Measurements from ENCODE around the gene TGFB2. TPM values are rescaled to one million over a fixed set of nuclear protein-coding genes. Genes with fewer than 3 reads are reported as not detected.
A peak's percentile ranks its signal among the peaks of the same experiment; 100 is the strongest.

Gene TGFB2
- total RNA-seq, 2 experiments from 2014 or later = not detected

DNA sequence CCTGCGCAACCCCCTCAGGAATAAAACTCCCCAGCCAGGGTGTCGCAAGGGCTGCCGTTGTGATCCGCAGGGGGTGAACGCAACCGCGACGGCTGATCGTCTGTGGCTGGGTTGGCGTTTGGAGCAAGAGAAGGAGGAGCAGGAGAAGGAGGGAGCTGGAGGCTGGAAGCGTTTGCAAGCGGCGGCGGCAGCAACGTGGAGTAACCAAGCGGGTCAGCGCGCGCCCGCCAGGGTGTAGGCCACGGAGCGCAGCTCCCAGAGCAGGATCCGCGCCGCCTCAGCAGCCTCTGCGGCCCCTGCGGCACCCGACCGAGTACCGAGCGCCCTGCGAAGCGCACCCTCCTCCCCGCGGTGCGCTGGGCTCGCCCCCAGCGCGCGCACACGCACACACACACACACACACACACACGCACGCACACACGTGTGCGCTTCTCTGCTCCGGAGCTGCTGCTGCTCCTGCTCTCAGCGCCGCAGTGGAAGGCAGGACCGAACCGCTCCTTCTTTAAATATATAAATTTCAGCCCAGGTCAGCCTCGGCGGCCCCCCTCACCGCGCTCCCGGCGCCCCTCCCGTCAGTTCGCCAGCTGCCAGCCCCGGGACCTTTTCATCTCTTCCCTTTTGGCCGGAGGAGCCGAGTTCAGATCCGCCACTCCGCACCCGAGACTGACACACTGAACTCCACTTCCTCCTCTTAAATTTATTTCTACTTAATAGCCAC lies 696 bp downstream of the TGFB2 start:
- POLR2A ChIA-PET = interaction anchor here (1.2 to 1.4 kb wide), 2 partner anchors 61 to 715 kb away, joined by 3 to 4 read pairs; partner anchors contain the start of genes GPATCH2, RRP15 and SPATA17
- Mint-ChIP-seq H3K27ac (no peak overlapping the region), H3K4me3 (no peak overlapping the region)

DNA sequence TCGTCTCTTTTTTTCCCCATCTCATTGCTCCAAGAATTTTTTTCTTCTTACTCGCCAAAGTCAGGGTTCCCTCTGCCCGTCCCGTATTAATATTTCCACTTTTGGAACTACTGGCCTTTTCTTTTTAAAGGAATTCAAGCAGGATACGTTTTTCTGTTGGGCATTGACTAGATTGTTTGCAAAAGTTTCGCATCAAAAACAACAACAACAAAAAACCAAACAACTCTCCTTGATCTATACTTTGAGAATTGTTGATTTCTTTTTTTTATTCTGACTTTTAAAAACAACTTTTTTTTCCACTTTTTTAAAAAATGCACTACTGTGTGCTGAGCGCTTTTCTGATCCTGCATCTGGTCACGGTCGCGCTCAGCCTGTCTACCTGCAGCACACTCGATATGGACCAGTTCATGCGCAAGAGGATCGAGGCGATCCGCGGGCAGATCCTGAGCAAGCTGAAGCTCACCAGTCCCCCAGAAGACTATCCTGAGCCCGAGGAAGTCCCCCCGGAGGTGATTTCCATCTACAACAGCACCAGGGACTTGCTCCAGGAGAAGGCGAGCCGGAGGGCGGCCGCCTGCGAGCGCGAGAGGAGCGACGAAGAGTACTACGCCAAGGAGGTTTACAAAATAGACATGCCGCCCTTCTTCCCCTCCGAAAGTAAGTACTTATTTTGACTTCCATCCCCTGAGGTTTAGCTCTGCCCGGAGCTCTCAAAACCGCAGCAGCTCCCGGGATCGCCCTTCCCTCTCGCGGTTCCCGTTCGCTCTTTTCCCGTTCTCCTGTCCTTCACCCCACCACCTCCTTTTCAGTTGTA lies 1.5 kb downstream of the TGFB2 start:
- Mint-ChIP-seq H3K4me1 (peaks cover 21% of the 10 kb centered on the region), H3K27me3 (peaks cover 50% of the 10 kb centered on the region), H3K27ac (no peak overlapping the region), H3K4me3 (peak overlapping the region; percentile 10), H3K36me3 (ENCODE audit: low read depth) (no peaks in the 10 kb centered on the region), H3K9me3 (no peaks in the 10 kb centered on the region)
- no peak for DNase-seq
- POLR2A ChIA-PET = interaction anchor here (1.4 kb wide), 1 partner anchor 716 kb away, joined by 3 read pairs; the partner anchor contains the start of genes GPATCH2 and SPATA17
- CTCF ChIA-PET = interaction anchor here (0.8 to 1.5 kb wide), 2 partner anchors 11 to 17 kb away, joined by 3 to 4 read pairs; no protein-coding TSS in a partner anchor

More for the DNA sequence above, 696 bp downstream of the TGFB2 start:
- no peaks in the 10 kb centered on the region for H3K36me3 Mint-ChIP-seq (ENCODE audit: low read depth)
- H3K4me1 Mint-ChIP-seq = peaks cover 15% of the 10 kb centered on the region
- peaks cover 46% of the 10 kb centered on the region for H3K27me3 Mint-ChIP-seq
- CTCF ChIA-PET = interaction anchor here (0.7 to 1.5 kb wide), 3 partner anchors 10 to 830 kb away, joined by 3 to 4 read pairs (median 3); no protein-coding TSS in a partner anchor
- H3K9me3 Mint-ChIP-seq = no peaks in the 10 kb centered on the region
- DNase-seq = no peak

DNA sequence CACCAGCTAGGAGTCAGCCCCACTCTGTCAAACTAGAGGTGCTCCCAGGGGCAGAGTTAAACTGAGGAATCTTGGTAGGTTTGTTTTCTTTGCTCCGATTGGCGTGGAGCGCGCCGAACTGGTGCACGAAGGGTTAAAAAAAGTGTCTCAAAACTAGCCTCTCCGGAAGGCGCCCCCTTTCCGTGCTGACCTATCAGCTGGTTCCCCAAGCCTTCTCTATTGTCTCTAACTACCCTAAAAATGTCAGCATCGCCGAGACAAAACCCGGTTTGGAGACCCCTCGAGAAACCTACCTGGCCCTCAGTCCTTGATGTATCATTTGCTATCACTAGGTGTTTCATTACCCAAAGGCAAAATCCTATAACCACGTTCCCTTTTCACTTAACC lies 2.2 kb downstream of the TGFB2 start:
- Mint-ChIP-seq H3K9me3 (no peaks in the 10 kb centered on the region), H3K27me3 (peaks cover 51% of the 10 kb centered on the region), H3K27ac (no peak overlapping the region), H3K4me3 (peak overlapping the region; percentile 10), H3K4me1 (peaks cover 23% of the 10 kb centered on the region), H3K36me3 (ENCODE audit: low read depth) (no peaks in the 10 kb centered on the region)
- no peak for DNase-seq
- CTCF ChIA-PET = no interaction called here
- POLR2A ChIA-PET = no interaction called here

DNA sequence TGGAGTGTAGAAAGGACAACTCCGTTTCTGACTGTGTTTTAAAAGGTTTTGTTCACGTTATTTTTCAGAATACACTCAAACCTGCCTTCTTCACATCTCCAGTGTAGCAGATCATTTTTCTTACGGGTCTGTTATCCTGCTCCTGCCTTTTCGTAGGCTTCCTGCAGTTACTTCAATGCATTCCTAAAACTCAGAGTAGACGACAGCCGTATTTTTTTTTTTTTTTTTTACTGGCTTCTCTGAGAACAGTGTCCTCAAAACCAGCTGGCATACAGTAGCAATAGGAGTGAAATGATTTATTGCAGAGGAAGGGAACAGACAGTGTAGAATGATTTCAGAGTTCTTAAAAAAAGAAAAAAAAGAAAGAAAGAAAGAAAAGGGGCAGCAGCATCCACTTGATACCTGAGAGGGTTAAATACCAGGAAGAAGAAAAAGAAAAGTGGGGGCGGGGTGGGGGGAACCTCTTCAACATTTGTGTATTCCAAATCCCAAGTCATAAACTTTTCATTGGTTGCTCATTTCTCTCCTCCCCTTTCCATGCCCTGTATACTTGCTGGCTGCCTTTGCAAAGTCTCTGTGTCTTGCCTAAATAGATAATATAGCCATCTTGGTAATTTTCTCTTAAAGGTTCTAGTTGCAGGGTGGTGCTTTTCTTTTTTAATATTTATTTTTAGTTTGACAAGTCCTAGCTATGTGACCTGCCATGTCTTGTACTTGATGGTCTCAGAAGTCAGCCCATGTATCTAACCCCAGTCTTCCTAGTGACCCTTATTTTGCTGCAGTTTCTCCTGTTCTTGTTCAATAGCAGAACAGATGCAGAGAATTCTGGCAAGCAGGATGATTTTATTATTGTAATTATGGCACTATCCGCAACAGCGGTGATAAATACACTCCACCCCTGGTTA lies 2.8 kb downstream of the TGFB2 start:
- no peaks in the 10 kb centered on the region for H3K9me3 Mint-ChIP-seq
- ChIA-PET POLR2A (no interaction called here), CTCF (no interaction called here)
- H3K27ac Mint-ChIP-seq = no peak overlapping the region
- peaks cover 23% of the 10 kb centered on the region for H3K4me1 Mint-ChIP-seq
- H3K27me3 Mint-ChIP-seq = peaks cover 56% of the 10 kb centered on the region
- no peak overlapping the region for H3K4me3 Mint-ChIP-seq
- H3K36me3 Mint-ChIP-seq (ENCODE audit: low read depth) = no peaks in the 10 kb centered on the region
- DNase-seq = no peak

DNA sequence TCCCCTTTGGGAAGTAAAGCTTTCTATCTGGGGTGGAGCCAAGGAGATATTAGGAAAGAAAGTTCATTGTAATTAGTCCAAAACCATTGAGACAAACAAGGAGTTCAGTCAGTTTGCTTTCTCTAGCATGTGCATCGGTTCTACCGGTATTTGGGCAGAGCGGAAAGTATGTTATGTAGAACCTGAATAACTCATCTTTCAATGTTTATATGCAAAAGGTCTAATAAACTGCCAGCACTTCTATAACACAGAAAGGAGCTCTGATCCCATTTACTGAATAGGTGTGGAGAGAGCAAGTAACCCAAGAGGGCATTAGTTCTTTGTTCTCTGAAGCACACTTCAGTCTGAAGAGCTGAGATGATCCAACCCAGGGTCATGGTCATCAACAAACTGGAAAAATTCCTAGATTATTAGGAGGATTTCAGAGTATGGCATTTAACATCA lies 3.5 kb downstream of the TGFB2 start:
- CTCF ChIA-PET = no interaction called here
- H3K9me3 Mint-ChIP-seq = no peaks in the 10 kb centered on the region
- no peak overlapping the region for H3K4me3 Mint-ChIP-seq
- no peak for DNase-seq
- H3K4me1 Mint-ChIP-seq = peaks cover 23% of the 10 kb centered on the region
- POLR2A ChIA-PET = no interaction called here
- H3K27me3 Mint-ChIP-seq = peaks cover 54% of the 10 kb centered on the region
- H3K36me3 Mint-ChIP-seq (ENCODE audit: low read depth) = no peaks in the 10 kb centered on the region
- no peak overlapping the region for H3K27ac Mint-ChIP-seq

DNA sequence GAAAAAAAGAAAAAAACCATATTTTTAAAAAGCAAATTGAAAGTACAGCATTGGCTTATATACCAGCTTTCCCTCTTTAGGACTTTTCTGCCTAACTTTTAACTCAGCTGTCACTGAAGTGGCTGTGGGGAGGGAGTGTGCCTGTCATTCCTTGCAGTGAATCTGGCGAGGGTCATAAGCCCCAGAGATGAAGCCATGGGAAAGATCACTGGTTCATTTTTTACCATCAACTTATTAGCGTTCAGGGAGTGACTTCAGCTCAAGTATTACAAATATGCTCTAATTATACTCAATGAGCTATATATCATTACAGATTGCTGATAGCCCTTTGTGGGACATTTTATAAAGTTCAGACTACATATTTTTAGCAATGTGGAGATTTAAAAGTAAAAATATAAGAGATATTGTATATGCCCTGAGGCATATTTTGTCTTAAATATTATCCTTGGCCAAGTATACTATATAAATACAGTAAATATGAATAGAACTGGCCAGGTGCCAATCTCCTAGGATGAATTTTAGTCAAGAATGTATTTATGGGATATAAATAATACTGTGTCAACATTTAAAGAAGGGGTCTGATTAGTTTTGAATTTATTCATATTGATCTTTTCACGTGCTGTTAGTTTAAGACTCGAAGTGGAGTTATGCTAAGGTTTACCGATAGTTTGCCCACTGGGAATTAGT lies 4.4 kb downstream of the TGFB2 start:
- POLR2A ChIA-PET = no interaction called here
- Mint-ChIP-seq H3K27ac (no peak overlapping the region), H3K27me3 (peaks cover 54% of the 10 kb centered on the region), H3K4me3 (no peak overlapping the region), H3K4me1 (peaks cover 23% of the 10 kb centered on the region), H3K36me3 (ENCODE audit: low read depth) (no peaks in the 10 kb centered on the region), H3K9me3 (no peaks in the 10 kb centered on the region)
- DNase-seq = no peak
- CTCF ChIA-PET = no interaction called here

DNA sequence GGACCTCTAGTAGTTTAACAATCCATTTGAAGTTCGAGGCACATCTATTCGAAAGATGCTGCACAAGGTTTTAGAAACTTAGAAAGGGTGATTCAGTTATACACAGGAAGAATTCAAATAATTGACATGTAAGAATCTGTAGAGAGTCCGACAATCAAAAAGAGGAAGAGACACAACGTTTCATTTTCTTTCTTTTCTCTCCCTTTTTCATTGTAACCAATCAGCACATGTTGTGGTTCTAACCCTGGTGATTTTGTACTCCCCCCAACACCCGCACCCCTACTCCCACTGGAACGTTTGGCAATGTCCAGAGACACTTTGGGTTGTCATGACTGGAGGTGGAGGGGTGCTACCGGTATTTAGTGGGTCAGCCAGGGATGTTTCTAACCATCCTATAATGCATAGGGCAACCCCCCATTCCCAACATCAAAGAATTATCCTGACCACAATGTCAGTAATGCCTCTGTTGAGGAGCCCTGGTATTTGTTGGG lies 4.9 kb downstream of the TGFB2 start:
- Mint-ChIP-seq H3K27ac (no peak overlapping the region), H3K4me3 (no peak overlapping the region), H3K36me3 (ENCODE audit: low read depth) (no peaks in the 10 kb centered on the region), H3K4me1 (peaks cover 23% of the 10 kb centered on the region), H3K9me3 (no peaks in the 10 kb centered on the region), H3K27me3 (peaks cover 54% of the 10 kb centered on the region)
- POLR2A ChIA-PET = no interaction called here
- CTCF ChIA-PET = no interaction called here
- no peak for DNase-seq

DNA sequence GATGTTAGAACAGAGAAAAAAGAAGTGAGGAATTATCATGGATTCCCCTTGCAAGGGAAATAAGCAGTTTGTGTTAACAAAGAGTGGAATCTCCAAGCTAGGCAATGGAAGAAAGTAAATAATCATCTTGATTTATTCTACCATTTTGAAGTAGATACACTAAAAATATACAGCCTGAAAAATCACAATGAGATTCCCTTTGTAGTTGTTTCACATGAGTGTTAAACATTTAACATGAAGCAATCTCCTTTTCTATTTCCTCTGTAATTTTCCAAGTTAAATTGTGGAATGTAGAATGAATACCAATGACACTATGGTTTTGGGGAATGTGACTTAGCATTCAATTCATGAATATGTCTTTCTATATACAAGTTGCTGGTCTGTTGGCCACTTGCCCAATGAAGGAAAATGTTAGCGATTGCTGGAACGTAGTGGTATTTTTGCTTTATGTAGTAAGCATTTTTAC lies 5.7 kb downstream of the TGFB2 start:
- Mint-ChIP-seq H3K36me3 (ENCODE audit: low read depth) (no peaks in the 10 kb centered on the region), H3K4me3 (no peak overlapping the region), H3K4me1 (peaks cover 23% of the 10 kb centered on the region), H3K9me3 (no peaks in the 10 kb centered on the region), H3K27me3 (peaks cover 55% of the 10 kb centered on the region), H3K27ac (no peak overlapping the region)
- ChIA-PET CTCF (no interaction called here), POLR2A (no interaction called here)
- no peak for DNase-seq

DNA sequence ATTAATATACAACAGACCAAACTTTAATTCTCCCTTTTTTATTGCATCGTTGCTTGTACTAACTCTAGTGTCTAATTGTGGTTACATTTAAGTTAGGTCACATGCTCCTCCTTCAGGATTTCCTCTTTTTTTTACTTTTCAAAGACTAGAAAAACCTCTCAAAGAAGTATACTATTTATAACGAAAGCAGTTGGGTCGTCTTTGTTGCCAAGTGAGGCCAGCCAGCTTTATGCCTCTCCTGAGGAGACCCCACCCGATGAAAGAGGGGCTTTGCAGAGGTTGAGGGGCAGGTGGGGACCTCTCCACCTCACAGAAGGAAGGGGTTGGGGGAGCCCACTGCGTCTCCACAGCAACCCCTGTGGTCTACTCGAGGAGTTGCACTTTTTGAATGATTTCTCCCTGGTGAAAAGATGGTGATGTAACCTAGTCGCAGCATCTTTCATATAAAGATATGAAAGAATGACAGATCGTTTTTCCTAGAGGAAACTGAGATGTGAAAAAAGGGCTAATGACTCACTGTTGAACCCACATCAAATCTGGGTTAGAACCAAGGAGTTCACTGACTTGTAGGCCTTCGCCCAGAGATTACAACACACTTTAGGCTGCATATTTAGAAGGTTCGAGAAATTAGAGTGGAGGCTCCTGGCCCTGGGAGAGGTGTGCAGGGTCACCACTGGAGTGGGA lies 6.4 kb downstream of the TGFB2 start:
- POLR2A ChIA-PET = no interaction called here
- H3K27ac Mint-ChIP-seq = no peak overlapping the region
- peaks cover 18% of the 10 kb centered on the region for H3K4me1 Mint-ChIP-seq
- no peaks in the 10 kb centered on the region for H3K36me3 Mint-ChIP-seq (ENCODE audit: low read depth)
- peaks cover 49% of the 10 kb centered on the region for H3K27me3 Mint-ChIP-seq
- CTCF ChIA-PET = no interaction called here
- peak overlapping the region; percentile 29 for H3K4me3 Mint-ChIP-seq
- no peak for DNase-seq
- no peaks in the 10 kb centered on the region for H3K9me3 Mint-ChIP-seq

DNA sequence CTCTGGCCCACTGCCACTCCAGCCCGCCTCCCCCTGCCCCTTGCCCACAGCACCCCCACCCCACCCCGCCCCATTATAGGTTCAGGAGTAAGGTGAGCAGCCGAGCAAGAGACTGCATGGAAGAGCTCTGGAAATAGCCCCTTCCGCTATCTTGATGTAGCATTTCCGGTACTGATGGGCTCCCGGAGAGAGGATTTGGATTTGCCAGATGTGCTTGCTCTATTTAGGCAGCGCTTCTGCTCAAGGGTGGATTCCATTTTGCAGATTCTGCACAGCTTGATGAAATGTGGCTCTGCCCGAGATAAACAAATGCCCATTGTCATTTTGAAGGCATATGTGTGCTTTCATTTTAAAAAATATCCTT lies 6.9 kb downstream of the TGFB2 start:
- Mint-ChIP-seq H3K36me3 (ENCODE audit: low read depth) (no peaks in the 10 kb centered on the region), H3K4me3 (no peak overlapping the region), H3K9me3 (no peaks in the 10 kb centered on the region), H3K27me3 (peaks cover 43% of the 10 kb centered on the region), H3K27ac (no peak overlapping the region), H3K4me1 (peaks cover 13% of the 10 kb centered on the region)
- no peak for DNase-seq
- ChIA-PET CTCF (no interaction called here), POLR2A (no interaction called here)

DNA sequence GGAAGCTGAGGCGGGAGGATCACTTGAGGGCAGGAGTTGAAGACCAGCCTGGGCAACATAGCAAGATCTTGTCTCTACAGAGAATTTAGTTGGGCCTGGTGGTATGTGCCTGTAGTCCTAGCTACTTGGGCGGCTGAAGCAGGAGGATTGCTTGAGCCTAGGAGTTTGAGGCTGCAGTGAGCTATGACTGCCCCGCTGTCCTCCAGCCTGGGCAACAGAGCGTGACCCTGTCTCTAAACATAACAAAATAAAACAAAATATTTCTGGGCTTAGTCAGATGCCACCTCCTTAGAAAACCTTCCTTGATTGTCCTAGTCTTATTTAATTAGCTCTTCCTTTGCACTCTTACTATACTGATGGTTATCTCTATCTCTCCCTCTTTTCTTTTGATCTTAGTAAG lies 8.5 kb downstream of the TGFB2 start:
- CTCF ChIA-PET = no interaction called here
- Mint-ChIP-seq H3K4me1 (peaks cover 9% of the 10 kb centered on the region), H3K27ac (no peak overlapping the region), H3K36me3 (ENCODE audit: low read depth) (no peaks in the 10 kb centered on the region), H3K27me3 (peaks cover 27% of the 10 kb centered on the region), H3K9me3 (no peaks in the 10 kb centered on the region), H3K4me3 (no peak overlapping the region)
- DNase-seq = no peak
- POLR2A ChIA-PET = no interaction called here

DNA sequence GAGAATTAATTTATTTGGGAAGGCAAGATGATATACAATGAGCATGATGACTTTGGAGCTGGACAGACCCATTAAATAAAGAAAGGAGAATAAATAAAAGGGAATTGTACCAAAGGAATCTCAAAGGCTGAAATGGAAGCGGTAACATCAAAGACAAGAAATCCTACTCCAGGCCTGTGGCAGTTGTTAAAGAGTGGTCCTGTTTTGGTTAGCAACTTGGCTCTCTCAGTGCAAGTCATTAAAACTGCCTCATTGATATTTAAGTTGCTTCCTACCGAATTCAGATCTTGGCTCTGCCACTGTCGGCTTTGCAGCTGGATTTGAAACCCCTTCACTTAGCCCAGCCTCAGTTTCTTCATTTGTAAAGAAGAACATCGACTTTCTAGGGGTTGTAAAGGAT lies 10.1 kb downstream of the TGFB2 start:
- H3K27me3 Mint-ChIP-seq = peaks cover 18% of the 10 kb centered on the region
- H3K4me3 Mint-ChIP-seq = no peak overlapping the region
- DNase-seq = no peak
- ChIA-PET POLR2A (no interaction called here), CTCF (no interaction called here)
- no peaks in the 10 kb centered on the region for H3K9me3 Mint-ChIP-seq
- peaks cover 9% of the 10 kb centered on the region for H3K4me1 Mint-ChIP-seq
- H3K27ac Mint-ChIP-seq = no peak overlapping the region
- H3K36me3 Mint-ChIP-seq (ENCODE audit: low read depth) = no peaks in the 10 kb centered on the region

Measured in activated CD4-positive, alpha-beta memory T cell treated with anti-CD3 and anti-CD28 coated beads, Interleukin-2, amount 10 ng/mL, durations not matched to agents 7 days and 5 days (primary cell).